ENCODE data around the gene AP1B1. TPM values are rescaled to one million over a fixed set of nuclear protein-coding genes. Genes with fewer than 3 reads are reported as not detected.

The AP1B1 gene
- total RNA-seq, 1 experiment from 2014 or later = 101 TPM

- peaks cover 12% of the 10 kb centered on the region for H3K27me3 Mint-ChIP-seq (ENCODE audit: insufficient read depth, unreplicated experiment)
- TF ChIP-seq, protein P1, sequence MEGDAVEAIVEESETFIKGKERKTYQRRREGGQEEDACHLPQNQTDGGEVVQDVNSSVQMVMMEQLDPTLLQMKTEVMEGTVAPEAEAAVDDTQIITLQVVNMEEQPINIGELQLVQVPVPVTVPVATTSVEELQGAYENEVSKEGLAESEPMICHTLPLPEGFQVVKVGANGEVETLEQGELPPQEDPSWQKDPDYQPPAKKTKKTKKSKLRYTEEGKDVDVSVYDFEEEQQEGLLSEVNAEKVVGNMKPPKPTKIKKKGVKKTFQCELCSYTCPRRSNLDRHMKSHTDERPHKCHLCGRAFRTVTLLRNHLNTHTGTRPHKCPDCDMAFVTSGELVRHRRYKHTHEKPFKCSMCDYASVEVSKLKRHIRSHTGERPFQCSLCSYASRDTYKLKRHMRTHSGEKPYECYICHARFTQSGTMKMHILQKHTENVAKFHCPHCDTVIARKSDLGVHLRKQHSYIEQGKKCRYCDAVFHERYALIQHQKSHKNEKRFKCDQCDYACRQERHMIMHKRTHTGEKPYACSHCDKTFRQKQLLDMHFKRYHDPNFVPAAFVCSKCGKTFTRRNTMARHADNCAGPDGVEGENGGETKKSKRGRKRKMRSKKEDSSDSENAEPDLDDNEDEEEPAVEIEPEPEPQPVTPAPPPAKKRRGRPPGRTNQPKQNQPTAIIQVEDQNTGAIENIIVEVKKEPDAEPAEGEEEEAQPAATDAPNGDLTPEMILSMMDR (IDR thresholded peaks at IDR 0.05; ENCODE audit: insufficient read depth in 1 of 2, low read depth in 1 of 2, low read length in 1 of 2, severe bottlenecking in 1 of 2, unreplicated experiment in 1 of 2) = no peak
- H3K27ac Mint-ChIP-seq (ENCODE audit: unreplicated experiment) = no peak overlapping the region
- DNase-seq = no peak
- H3K36me3 Mint-ChIP-seq (ENCODE audit: insufficient read depth, unreplicated experiment) = peaks cover 14% of the 10 kb centered on the region
- ChIA-PET POLR2A (no interaction called here), CTCF (no interaction called here)
- peak overlapping the region; percentile 23 for H3K4me3 Mint-ChIP-seq (ENCODE audit: unreplicated experiment)
- H3K9me3 ChIP-seq = no peaks in the 10 kb centered on the region
- peaks cover 14% of the 10 kb centered on the region for H3K4me1 ChIP-seq
- H3K4me3 ChIP-seq (ENCODE audit: low read depth, low read length) = no peak overlapping the region
- H3K27me3 ChIP-seq (replicated peaks; ENCODE audit: control insufficient read depth, insufficient read depth, low read length) = no peaks in the 10 kb centered on the region; the same call in none of the 2 replicates
- intact Hi-C loops (cut with micrococcal nuclease; ENCODE audit: unreplicated experiment) = no loop called here
- peaks cover 12% of the 10 kb centered on the region for H3K4me1 Mint-ChIP-seq (ENCODE audit: low read depth, unreplicated experiment)
- no peaks in the 10 kb centered on the region for H3K9me3 Mint-ChIP-seq (ENCODE audit: unreplicated experiment)
- no peaks in the 10 kb centered on the region for H3K36me3 ChIP-seq (ENCODE audit: control insufficient read depth, insufficient read depth, low read length)
- BruUV-seq (replicated peaks) = no TSS peak
Measured at GRCh38 chr22:29316141-29316828, 72.1 kb downstream of the AP1B1 start.

- H3K36me3 ChIP-seq (ENCODE audit: control insufficient read depth, insufficient read depth, low read length) = 0 out of 2 replicates have a peak, but pooled peaks cover 1% of the 10 kb centered on the region
- Mint-ChIP-seq H3K4me3 (ENCODE audit: unreplicated experiment) (peak within 1 kb of the TSS; percentile 62), H3K36me3 (ENCODE audit: insufficient read depth, unreplicated experiment) (peaks cover 14% of the 10 kb centered on the region), H3K27me3 (ENCODE audit: insufficient read depth, unreplicated experiment) (peaks cover 12% of the 10 kb centered on the region), H3K4me1 (ENCODE audit: low read depth, unreplicated experiment) (peaks cover 12% of the 10 kb centered on the region), H3K27ac (ENCODE audit: unreplicated experiment) (no peak within 1 kb of the TSS), H3K9me3 (ENCODE audit: unreplicated experiment) (no peaks in the 10 kb centered on the region)
- H3K9me3 ChIP-seq = no peaks in the 10 kb centered on the region
- BruUV-seq (replicated peaks) = no TSS peak
- DNase-seq = peak in 1 of 2 experiments; percentile 38
- ChIA-PET POLR2A (interaction anchor here (0.5 kb wide), 1 partner anchor 9 kb away, joined by 3 read pairs; no protein-coding TSS in a partner anchor), CTCF (no interaction called here)
- peak within 1 kb of the TSS; percentile 36 for H3K4me3 ChIP-seq (ENCODE audit: low read depth, low read length)
- H3K27me3 ChIP-seq (replicated peaks; ENCODE audit: control insufficient read depth, insufficient read depth, low read length) = no peaks in the 10 kb centered on the region; the same call in none of the 2 replicates
- H3K4me1 ChIP-seq = peaks cover 21% of the 10 kb centered on the region
- intact Hi-C loops (cut with micrococcal nuclease; ENCODE audit: unreplicated experiment) = no loop called here
- TF ChIP-seq, protein P1 (IDR thresholded peaks at IDR 0.05; ENCODE audit: insufficient read depth in 1 of 2, low read depth in 1 of 2, low read length in 1 of 2, severe bottlenecking in 1 of 2, unreplicated experiment in 1 of 2) = no peak
Measured at GRCh38 chr22:29315286-29316140, 72.9 kb downstream of the AP1B1 start, which contains the start of gene RASL10A. TSS of gene RASL10A (minus strand) at chr22:29315697. CDS start at chr22:29315246, 451 bp downstream.

DNA sequence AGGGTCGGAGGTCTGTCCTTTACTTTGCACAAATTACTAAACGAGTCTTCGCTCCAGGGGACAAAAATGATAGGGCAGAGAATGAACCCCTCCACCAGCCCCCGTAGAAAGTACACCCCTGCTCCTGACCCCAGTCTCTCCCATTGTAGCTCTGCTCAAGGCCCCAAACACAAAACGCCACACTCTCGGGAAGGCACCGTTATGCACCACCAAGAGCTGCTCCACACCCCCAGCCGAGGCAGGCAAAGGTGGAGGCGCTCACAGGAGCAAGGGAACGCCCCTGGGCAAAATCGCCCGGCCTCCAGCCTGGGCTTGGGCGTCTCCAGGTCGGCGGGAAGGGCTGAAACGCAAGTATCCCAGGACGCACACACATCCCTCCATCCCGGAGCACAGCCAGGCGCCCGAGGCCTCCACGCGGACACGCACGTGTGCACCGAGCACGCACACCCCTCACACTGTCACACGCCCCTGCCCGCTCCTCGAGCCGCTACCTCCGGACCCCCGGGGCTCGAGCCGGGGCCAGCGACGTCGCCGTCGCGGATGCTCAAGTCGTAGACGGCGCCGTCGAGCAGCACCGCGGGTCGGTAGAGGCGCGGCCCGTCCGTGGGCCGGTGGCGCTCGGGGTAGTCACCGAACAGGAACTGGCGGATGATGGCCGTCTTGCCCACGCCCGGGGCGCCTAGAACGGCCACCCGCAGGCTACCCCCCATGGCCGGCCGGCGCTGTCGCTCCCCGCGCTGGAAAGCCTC lies 73.7 kb downstream of the AP1B1 start:
- intact Hi-C loops (cut with micrococcal nuclease; ENCODE audit: unreplicated experiment) = no loop called here
- CTCF ChIA-PET = no interaction called here
- Histone ChIP-seq H3K36me3 (ENCODE audit: control insufficient read depth, insufficient read depth, low read length) (0 out of 2 replicates have a peak, but pooled peaks cover 1% of the 10 kb centered on the region), H3K9me3 (no peaks in the 10 kb centered on the region), H3K4me3 (ENCODE audit: low read depth, low read length) (peak overlapping the region; percentile 36), H3K27me3 (replicated peaks; ENCODE audit: control insufficient read depth, insufficient read depth, low read length) (no peaks in the 10 kb centered on the region; the same call in none of the 2 replicates), H3K4me1 (peaks cover 26% of the 10 kb centered on the region)
- peak overlapping the region; percentile 62 for H3K4me3 Mint-ChIP-seq (ENCODE audit: unreplicated experiment)
- TF ChIP-seq, protein P1 (IDR thresholded peaks at IDR 0.05; ENCODE audit: insufficient read depth in 1 of 2, low read depth in 1 of 2, low read length in 1 of 2, severe bottlenecking in 1 of 2, unreplicated experiment in 1 of 2) = no peak
- POLR2A ChIA-PET = no interaction called here
- DNase-seq = peak in 1 of 2 experiments; percentile 44
- H3K27me3 Mint-ChIP-seq (ENCODE audit: insufficient read depth, unreplicated experiment) = peaks cover 12% of the 10 kb centered on the region
- peaks cover 12% of the 10 kb centered on the region for H3K4me1 Mint-ChIP-seq (ENCODE audit: low read depth, unreplicated experiment)
- BruUV-seq (replicated peaks) = no TSS peak
- H3K36me3 Mint-ChIP-seq (ENCODE audit: insufficient read depth, unreplicated experiment) = peaks cover 14% of the 10 kb centered on the region
- H3K9me3 Mint-ChIP-seq (ENCODE audit: unreplicated experiment) = no peaks in the 10 kb centered on the region
- H3K27ac Mint-ChIP-seq (ENCODE audit: unreplicated experiment) = no peak overlapping the region
